Measurements from ENCODE around the gene ACTN4.
"Not testable (repeated sequence)": the region's sequence is repeated elsewhere in the genome, so short reads cannot be mapped to it uniquely, and the experiment has no call there.

Gene ACTN4

GRCh38 chr19:38741670-38742069, 94.2 kb downstream of the ACTN4 start:
- no peak for DNase-seq

GRCh38 chr19:38742296-38742695, 94.8 kb downstream of the ACTN4 start:
- DNase-seq: no peak

GRCh38 chr19:38742906-38743305, 95.5 kb downstream of the ACTN4 start:
- no peak for DNase-seq

GRCh38 chr19:38743394-38744297, 96.2 kb downstream of the ACTN4 start:
- DNase-seq: no peak

- no peak for DNase-seq
These were observed 96.8 kb downstream of the ACTN4 start, which contains the start of gene CAPN12 for GRCh38 chr19:38744298-38744681. CAPN12 (minus strand) TSS chr19:38744474; CDS start chr19:38744165, 309 bp downstream.

GRCh38 chr19:38744874-38745273, 97.4 kb downstream of the ACTN4 start:
- DNase-seq: no peak

GRCh38 chr19:38745316-38745715, 97.9 kb downstream of the ACTN4 start:
- no peak for DNase-seq

GRCh38 chr19:38753783-38754182, 106.3 kb downstream of the ACTN4 start:
- not testable (repeated sequence) for DNase-seq

GRCh38 chr19:38754196-38754595, 106.7 kb downstream of the ACTN4 start:
- not testable (repeated sequence) for DNase-seq

- DNase-seq: no peak
These were observed 112.1 kb downstream of the ACTN4 start for GRCh38 chr19:38759590-38760003.

- DNase-seq: not testable (repeated sequence)
These were observed 113.5 kb downstream of the ACTN4 start for GRCh38 chr19:38760805-38761517.

- DNase-seq: not testable (repeated sequence)
These were observed 114.5 kb downstream of the ACTN4 start for GRCh38 chr19:38761884-38762389.

GRCh38 chr19:38763795-38764220, 116.4 kb downstream of the ACTN4 start:
- no peak for DNase-seq

- DNase-seq: no peak
These were observed 117.8 kb downstream of the ACTN4 start for GRCh38 chr19:38765214-38765613.

GRCh38 chr19:38766276-38767047, 119.0 kb downstream of the ACTN4 start:
- no peak for DNase-seq

- peak; percentile 96 for DNase-seq
These were observed 122.3 kb downstream of the ACTN4 start for GRCh38 chr19:38769635-38770211.

- DNase-seq: not testable (repeated sequence)
These were observed 122.9 kb downstream of the ACTN4 start for GRCh38 chr19:38770228-38770948.

- not testable (repeated sequence) for DNase-seq
These were observed 123.5 kb downstream of the ACTN4 start for GRCh38 chr19:38770949-38771275.

GRCh38 chr19:38771569-38771968, 124.1 kb downstream of the ACTN4 start:
- DNase-seq: not testable (repeated sequence)

GRCh38 chr19:38773469-38774177, 126.2 kb downstream of the ACTN4 start, which contains the start of gene LGALS7:
LGALS7 (minus strand) TSS chr19:38773517; CDS start chr19:38773492, 25 bp downstream.
- no peak for DNase-seq

Measured in activated CD8-positive, alpha-beta memory T cell treated with anti-CD3 and anti-CD28 coated beads, Interleukin-2, amount 50 U/mL, for 48 hours (primary cell).